Measurements from ENCODE around the gene RAPGEF2.

The RAPGEF2 gene

DNA sequence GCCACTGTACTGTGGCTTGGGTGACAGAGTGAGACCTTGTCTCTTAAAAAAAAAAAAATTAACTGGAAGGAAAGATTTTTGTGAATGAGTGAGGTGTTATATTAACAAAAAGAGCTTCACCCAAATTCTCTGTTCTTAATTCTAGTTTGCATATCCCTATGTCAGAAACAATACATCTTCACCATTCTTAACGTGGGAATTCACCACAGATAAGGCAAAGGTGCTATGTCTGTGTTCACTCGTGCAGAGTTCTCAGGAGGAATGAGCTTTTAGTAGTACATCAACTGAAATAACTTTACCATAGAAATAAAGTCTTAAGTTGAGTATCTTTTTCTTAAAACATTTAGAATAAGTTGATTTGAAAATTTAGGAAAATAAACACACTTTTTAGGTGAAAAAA lies 135.1 kb downstream of the RAPGEF2 start:
- no peaks in the 10 kb centered on the region for H3K9me3 ChIP-seq (ENCODE audit: insufficient read depth, low read length)

DNA sequence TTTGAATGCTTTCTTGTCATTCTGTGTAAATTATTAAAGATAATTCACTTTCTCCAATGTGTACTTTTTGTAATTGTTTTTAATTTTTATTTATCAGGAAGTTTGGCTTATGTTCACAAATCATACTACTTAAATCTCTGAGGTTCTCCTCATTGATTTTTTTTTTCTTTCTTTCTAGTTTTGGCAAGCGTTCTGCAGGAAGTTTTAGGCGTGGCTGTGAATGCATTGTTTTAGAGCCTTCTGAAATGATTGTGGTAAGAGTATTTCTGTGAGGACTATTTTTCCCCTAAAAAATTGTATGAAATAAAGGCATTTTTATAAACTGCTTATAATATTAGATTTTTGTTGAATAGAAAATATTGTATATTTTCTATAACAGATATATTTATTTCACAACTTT lies 135.8 kb downstream of the RAPGEF2 start:
- no peaks in the 10 kb centered on the region for H3F3A ChIP-seq (ENCODE audit: insufficient read depth)
- H3K4me2 ChIP-seq (ENCODE audit: low read depth, low read length, poor library complexity, severe bottlenecking) = no peak overlapping the region
- H3K9me2 ChIP-seq (replicated peaks; ENCODE audit: insufficient read depth, low read length) = no peaks in the 10 kb centered on the region
- no peak overlapping the region for H3K27ac ChIP-seq (ENCODE audit: low read depth, low read length)
- no peaks in the 10 kb centered on the region for H3K9me3 ChIP-seq (ENCODE audit: insufficient read depth, low read length)
- no peak for TF ChIP-seq EZH2phosphoT487 (conservative IDR thresholded peaks at IDR 0.05; ENCODE audit: low read length)
- TF ChIP-seq, protein P1, sequence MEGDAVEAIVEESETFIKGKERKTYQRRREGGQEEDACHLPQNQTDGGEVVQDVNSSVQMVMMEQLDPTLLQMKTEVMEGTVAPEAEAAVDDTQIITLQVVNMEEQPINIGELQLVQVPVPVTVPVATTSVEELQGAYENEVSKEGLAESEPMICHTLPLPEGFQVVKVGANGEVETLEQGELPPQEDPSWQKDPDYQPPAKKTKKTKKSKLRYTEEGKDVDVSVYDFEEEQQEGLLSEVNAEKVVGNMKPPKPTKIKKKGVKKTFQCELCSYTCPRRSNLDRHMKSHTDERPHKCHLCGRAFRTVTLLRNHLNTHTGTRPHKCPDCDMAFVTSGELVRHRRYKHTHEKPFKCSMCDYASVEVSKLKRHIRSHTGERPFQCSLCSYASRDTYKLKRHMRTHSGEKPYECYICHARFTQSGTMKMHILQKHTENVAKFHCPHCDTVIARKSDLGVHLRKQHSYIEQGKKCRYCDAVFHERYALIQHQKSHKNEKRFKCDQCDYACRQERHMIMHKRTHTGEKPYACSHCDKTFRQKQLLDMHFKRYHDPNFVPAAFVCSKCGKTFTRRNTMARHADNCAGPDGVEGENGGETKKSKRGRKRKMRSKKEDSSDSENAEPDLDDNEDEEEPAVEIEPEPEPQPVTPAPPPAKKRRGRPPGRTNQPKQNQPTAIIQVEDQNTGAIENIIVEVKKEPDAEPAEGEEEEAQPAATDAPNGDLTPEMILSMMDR (IDR thresholded peaks at IDR 0.05; ENCODE audit: insufficient read depth, low read length, poor library complexity, severe bottlenecking) = no peak
- H3K4me3 ChIP-seq (ENCODE audit: insufficient read depth, low read length, poor library complexity, severe bottlenecking) = no peak overlapping the region
- H4K20me1 ChIP-seq (ENCODE audit: low read depth, low read length) = no peaks in the 10 kb centered on the region
- H3K27me3 ChIP-seq (ENCODE audit: low read length) = no peaks in the 10 kb centered on the region
- H3K9ac ChIP-seq (ENCODE audit: low read length) = no peak overlapping the region
- no peak overlapping the region for H2AFZ ChIP-seq (ENCODE audit: low read depth, low read length, severe bottlenecking)
- no peaks in the 10 kb centered on the region for H3K79me2 ChIP-seq (ENCODE audit: insufficient read depth, low read length)
- H3K36me3 ChIP-seq (ENCODE audit: low read length) = no peaks in the 10 kb centered on the region

More for the DNA sequence above, 135.1 kb downstream of the RAPGEF2 start:
- H3K79me2 ChIP-seq (ENCODE audit: insufficient read depth, low read length) = no peaks in the 10 kb centered on the region
- H3K4me3 ChIP-seq (ENCODE audit: insufficient read depth, low read length, poor library complexity, severe bottlenecking) = no peak overlapping the region
- no peak overlapping the region for H2AFZ ChIP-seq (ENCODE audit: low read depth, low read length, severe bottlenecking)
- no peaks in the 10 kb centered on the region for H4K20me1 ChIP-seq (ENCODE audit: low read depth, low read length)
- H3F3A ChIP-seq (ENCODE audit: insufficient read depth) = no peaks in the 10 kb centered on the region
- H3K27ac ChIP-seq (ENCODE audit: low read depth, low read length) = no peak overlapping the region
- TF ChIP-seq, protein P1 (IDR thresholded peaks at IDR 0.05; ENCODE audit: insufficient read depth, low read length, poor library complexity, severe bottlenecking) = no peak
- no peak for TF ChIP-seq EZH2phosphoT487 (conservative IDR thresholded peaks at IDR 0.05; ENCODE audit: low read length)
- no peak overlapping the region for H3K4me2 ChIP-seq (ENCODE audit: low read depth, low read length, poor library complexity, severe bottlenecking)
- no peak overlapping the region for H3K9ac ChIP-seq (ENCODE audit: low read length)
- no peaks in the 10 kb centered on the region for H3K9me2 ChIP-seq (replicated peaks; ENCODE audit: insufficient read depth, low read length)
- no peaks in the 10 kb centered on the region for H3K27me3 ChIP-seq (ENCODE audit: low read length)
- no peaks in the 10 kb centered on the region for H3K36me3 ChIP-seq (ENCODE audit: low read length)

- no peaks in the 10 kb centered on the region for H3K36me3 ChIP-seq (ENCODE audit: low read length)
- no peak overlapping the region for H3K4me3 ChIP-seq (ENCODE audit: insufficient read depth, low read length, poor library complexity, severe bottlenecking)
- no peaks in the 10 kb centered on the region for H3K9me3 ChIP-seq (ENCODE audit: insufficient read depth, low read length)
- no peaks in the 10 kb centered on the region for H3K9me2 ChIP-seq (replicated peaks; ENCODE audit: insufficient read depth, low read length)
- H3K27me3 ChIP-seq (ENCODE audit: low read length) = no peaks in the 10 kb centered on the region
- no peaks in the 10 kb centered on the region for H3F3A ChIP-seq (ENCODE audit: insufficient read depth)
- no peak overlapping the region for H3K27ac ChIP-seq (ENCODE audit: low read depth, low read length)
- TF ChIP-seq, protein P1 (IDR thresholded peaks at IDR 0.05; ENCODE audit: insufficient read depth, low read length, poor library complexity, severe bottlenecking) = no peak
- no peak for TF ChIP-seq EZH2phosphoT487 (conservative IDR thresholded peaks at IDR 0.05; ENCODE audit: low read length)
- no peak overlapping the region for H2AFZ ChIP-seq (ENCODE audit: low read depth, low read length, severe bottlenecking)
- H4K20me1 ChIP-seq (ENCODE audit: low read depth, low read length) = no peaks in the 10 kb centered on the region
- H3K9ac ChIP-seq (ENCODE audit: low read length) = no peak overlapping the region
- H3K79me2 ChIP-seq (ENCODE audit: insufficient read depth, low read length) = no peaks in the 10 kb centered on the region
- no peak overlapping the region for H3K4me2 ChIP-seq (ENCODE audit: low read depth, low read length, poor library complexity, severe bottlenecking)
These were observed 136.8 kb downstream of the RAPGEF2 start for GRCh38 chr4:159239629-159240028.
